ENCODE data around the gene ELMOD1.

Gene ELMOD1

GRCh38 chr11:107710301-107710700 lies 119.4 kb downstream of the ELMOD1 start:
- Histone ChIP-seq H3K4me3 (ENCODE audit: insufficient read depth, low read length, poor library complexity, severe bottlenecking) (no peak overlapping the region), H4K20me1 (ENCODE audit: low read depth, low read length) (no peaks in the 10 kb centered on the region)

GRCh38 chr11:107711861-107712755 lies 121.2 kb downstream of the ELMOD1 start, which contains the start of gene SLN:
TSS of gene SLN (minus strand) at chr11:107712056.
- no peaks in the 10 kb centered on the region for H4K20me1 ChIP-seq (ENCODE audit: low read depth, low read length)
- no peaks in the 10 kb centered on the region for H3K9me3 ChIP-seq (ENCODE audit: insufficient read depth, low read length)
- H3K27ac ChIP-seq (ENCODE audit: low read depth, low read length): no peak within 1 kb of the TSS
- no peaks in the 10 kb centered on the region for H3K9me2 ChIP-seq (replicated peaks; ENCODE audit: insufficient read depth, low read length)
- H3K79me2 ChIP-seq (ENCODE audit: insufficient read depth, low read length): no peaks in the 10 kb centered on the region
- no peak within 1 kb of the TSS for H3K4me2 ChIP-seq (ENCODE audit: low read depth, low read length, poor library complexity, severe bottlenecking)
- no peak within 1 kb of the TSS for H3K9ac ChIP-seq (ENCODE audit: low read length)
- H3F3A ChIP-seq (ENCODE audit: insufficient read depth): no peaks in the 10 kb centered on the region
- H3K4me3 ChIP-seq (ENCODE audit: insufficient read depth, low read length, poor library complexity, severe bottlenecking): no peak within 1 kb of the TSS
- H2AFZ ChIP-seq (ENCODE audit: low read depth, low read length, severe bottlenecking): no peak within 1 kb of the TSS
- H3K27me3 ChIP-seq (ENCODE audit: low read length): no peaks in the 10 kb centered on the region
- TF ChIP-seq EZH2phosphoT487 (conservative IDR thresholded peaks at IDR 0.05; ENCODE audit: low read length) (no peak), CTCF (IDR thresholded peaks at IDR 0.05; ENCODE audit: insufficient read depth, low read length, poor library complexity, severe bottlenecking) (no peak)
- H3K36me3 ChIP-seq (ENCODE audit: low read length): no peaks in the 10 kb centered on the region

More at GRCh38 chr11:107710301-107710700, 119.4 kb downstream of the ELMOD1 start:
- Histone ChIP-seq H3K36me3 (ENCODE audit: low read length) (no peaks in the 10 kb centered on the region), H3K27ac (ENCODE audit: low read depth, low read length) (no peak overlapping the region), H2AFZ (ENCODE audit: low read depth, low read length, severe bottlenecking) (no peak overlapping the region), H3K4me2 (ENCODE audit: low read depth, low read length, poor library complexity, severe bottlenecking) (no peak overlapping the region), H3K79me2 (ENCODE audit: insufficient read depth, low read length) (no peaks in the 10 kb centered on the region), H3K9me2 (replicated peaks; ENCODE audit: insufficient read depth, low read length) (no peaks in the 10 kb centered on the region), H3K9ac (ENCODE audit: low read length) (no peak overlapping the region), H3F3A (ENCODE audit: insufficient read depth) (no peaks in the 10 kb centered on the region), H3K27me3 (ENCODE audit: low read length) (no peaks in the 10 kb centered on the region), H3K9me3 (ENCODE audit: insufficient read depth, low read length) (no peaks in the 10 kb centered on the region)
- TF ChIP-seq EZH2phosphoT487 (conservative IDR thresholded peaks at IDR 0.05; ENCODE audit: low read length): no peak
- no peak for TF ChIP-seq CTCF (IDR thresholded peaks at IDR 0.05; ENCODE audit: insufficient read depth, low read length, poor library complexity, severe bottlenecking)

GRCh38 chr11:107713009-107713408 lies 122.1 kb downstream of the ELMOD1 start:
- no peak overlapping the region for H3K4me3 ChIP-seq (ENCODE audit: insufficient read depth, low read length, poor library complexity, severe bottlenecking)
- H4K20me1 ChIP-seq (ENCODE audit: low read depth, low read length): no peaks in the 10 kb centered on the region
- H3K36me3 ChIP-seq (ENCODE audit: low read length): no peaks in the 10 kb centered on the region
- H3K9me3 ChIP-seq (ENCODE audit: insufficient read depth, low read length): no peaks in the 10 kb centered on the region
- no peak overlapping the region for H3K9ac ChIP-seq (ENCODE audit: low read length)
- H3K27ac ChIP-seq (ENCODE audit: low read depth, low read length): no peak overlapping the region
- no peak overlapping the region for H2AFZ ChIP-seq (ENCODE audit: low read depth, low read length, severe bottlenecking)
- H3K27me3 ChIP-seq (ENCODE audit: low read length): no peaks in the 10 kb centered on the region
- no peak overlapping the region for H3K4me2 ChIP-seq (ENCODE audit: low read depth, low read length, poor library complexity, severe bottlenecking)
- TF ChIP-seq CTCF (IDR thresholded peaks at IDR 0.05; ENCODE audit: insufficient read depth, low read length, poor library complexity, severe bottlenecking): no peak
- no peak for TF ChIP-seq EZH2phosphoT487 (conservative IDR thresholded peaks at IDR 0.05; ENCODE audit: low read length)
- no peaks in the 10 kb centered on the region for H3K79me2 ChIP-seq (ENCODE audit: insufficient read depth, low read length)
- H3K9me2 ChIP-seq (replicated peaks; ENCODE audit: insufficient read depth, low read length): no peaks in the 10 kb centered on the region
- no peaks in the 10 kb centered on the region for H3F3A ChIP-seq (ENCODE audit: insufficient read depth)

Measured in SU-DHL-6 (cell line).